A549 (cell line): ENCODE measurements around the gene PRDM9. TPM values are rescaled to one million over a fixed set of nuclear protein-coding genes. Genes with fewer than 3 reads are reported as not detected.
"Not testable (repeated sequence)": the region's sequence is repeated elsewhere in the genome, so short reads cannot be mapped to it uniquely, and the experiment has no call there.

ENCODE experiments used
- ATAC-seq, 2 experiments: fragments of 200-7000 bp in 1 of 2; fragments of >200 bp in 1 of 2; cut with Nextera tagmentation in 1 of 2; cut with Tn5 transposase in 1 of 2; 3 replicates each; pipeline versions ENCODE4 v1.8.0 to v1.9.1; 2018 to 2020; ENCODE audit warnings: mild to moderate bottlenecking in 1 of 2, moderate library complexity in 1 of 2
- CTCF ChIA-PET: fragments of 300-600 bp; sonication (Branson Sonifier 250); formaldehyde crosslinking; extraction: SDS; loops from one replicate; lab custom pipeline; 2021; ENCODE audit warnings: antibody characterized with exemption, inconsistent platforms; lab: Yijun Ruan, JAX
- POLR2A ChIA-PET: fragments of 350-600 bp; formaldehyde crosslinking; extraction: SDS; loops from one replicate; lab custom pipeline; 2021; ENCODE audit warnings: antibody characterized with exemption, inconsistent platforms; lab: Yijun Ruan, JAX
- DNase-seq, 2 experiments: peaks; one replicate each; pipeline versions ENCODE4 v3.0.0 to v3.0.0-alpha.2; 2011 to 2016; ENCODE audit warnings: low read depth in 1 of 2, low spot score in 1 of 2
- FAIRE-seq: peaks from 2 replicates; lab custom pipeline; 2011; peaks lifted over from hg19 to GRCh38; lab: Jason Lieb, UNC
- H3K27ac ChIP-seq, 2 experiments: fragments of >200 bp; sonication (Bioruptor Twin); formaldehyde crosslinking; 3 replicates each; pipeline ENCODE4 v1.5.1; 2016 to 2017
- H3K4me1 ChIP-seq: fragments of >200 bp; sonication (Bioruptor Twin); formaldehyde crosslinking; 3 replicates; pipeline ENCODE4 v1.6.1; 2016
- H3K4me2 ChIP-seq: fragments of >200 bp; sonication (Bioruptor Twin); formaldehyde crosslinking; 3 replicates; pipeline ENCODE4 v1.6.1; 2016
- H3K4me3 ChIP-seq: fragments of >200 bp; sonication (Bioruptor Twin); formaldehyde crosslinking; 3 replicates; pipeline ENCODE4 v1.5.1; 2016
- H3K9me3 ChIP-seq: fragments of >200 bp; sonication (Bioruptor Twin); formaldehyde crosslinking; 3 replicates; pipeline ENCODE4 v1.6.1; 2016
- BCL3 ChIP-seq: fragments of >200 bp; sonication (Bioruptor Twin); formaldehyde crosslinking; IDR thresholded peaks from 3 replicates; pipeline ENCODE4 v1.6.1; 2016
- CHD4 ChIP-seq: fragments of 200-600 bp; sonication (generic); IDR thresholded peaks from 2 replicates; pipeline ENCODE4 v1.6.1; 2016; ENCODE audit warnings: antibody characterized with exemption, mild to moderate bottlenecking, borderline replicate concordance
- EHF ChIP-seq: fragments of 250-450 bp; sonication (Bioruptor Pico); IDR thresholded peaks from 2 replicates; pipeline ENCODE4 v1.5.0; 2020; ENCODE audit warnings: mild to moderate bottlenecking
- EHMT2 ChIP-seq: fragments of 200-600 bp; sonication (generic); IDR thresholded peaks from 2 replicates; pipeline ENCODE4 v1.6.1; 2016; ENCODE audit warnings: antibody characterized with exemption, low read depth, mild to moderate bottlenecking, moderate library complexity
- EP300 ChIP-seq, 2 experiments: fragments of >200 bp; sonication (Bioruptor Twin); formaldehyde crosslinking; IDR thresholded peaks; 2 replicates in 1 of 2; 3 replicates in 1 of 2; pipeline ENCODE4 v1.6.1; 2016 to 2017
- FOSL2 ChIP-seq, 2 experiments: fragments of 450-650 bp in 1 of 2; fragments of >200 bp in 1 of 2; sonication (Bioruptor Twin) in 1 of 2; formaldehyde crosslinking; IDR thresholded peaks; 2 replicates each; pipeline versions ENCODE4 v1.5.0 to v1.6.1; 2016 to 2020; ENCODE audit warnings: mild to moderate bottlenecking in 1 of 2, moderate library complexity in 1 of 2
- HES2 ChIP-seq: fragments of >200 bp; sonication (Bioruptor Twin); formaldehyde crosslinking; IDR thresholded peaks from 2 replicates; pipeline ENCODE4 v1.6.1; 2016
- HEYL ChIP-seq: fragments of 250-450 bp; sonication (Bioruptor Pico); IDR thresholded peaks from 2 replicates; pipeline ENCODE4 v1.8.0; 2021; ENCODE audit warnings: mild to moderate bottlenecking, moderate library complexity
- HOXB13 ChIP-seq: fragments of 250-450 bp; sonication (Bioruptor Pico); IDR thresholded peaks from 2 replicates; pipeline ENCODE4 v1.5.0; 2020; ENCODE audit warnings: low read depth, mild to moderate bottlenecking, moderate library complexity
- HOXB5 ChIP-seq: fragments of 250-450 bp; sonication (Bioruptor Pico); IDR thresholded peaks from 2 replicates; pipeline ENCODE4 v1.5.0; 2020; ENCODE audit warnings: mild to moderate bottlenecking, moderate library complexity
- JUN ChIP-seq, 2 experiments: fragments of >200 bp; sonication (Bioruptor Twin); formaldehyde crosslinking; IDR thresholded peaks; 2 replicates in 1 of 2; 3 replicates in 1 of 2; pipeline ENCODE4 v1.6.1; 2016 to 2017
- MAX ChIP-seq: IDR thresholded peaks from 2 replicates; pipeline ENCODE4 v1.6.1; 2012
- PHF8 ChIP-seq: fragments of 200-600 bp; sonication (generic); IDR thresholded peaks from 2 replicates; pipeline ENCODE4 v1.6.1; 2016; ENCODE audit warnings: low read depth, mild to moderate bottlenecking, antibody characterized with exemption, moderate library complexity, borderline replicate concordance
- RAD21 ChIP-seq, 2 experiments: fragments of >200 bp in 1 of 2; sonication (Bioruptor Twin) in 1 of 2; formaldehyde crosslinking in 1 of 2; IDR thresholded peaks in 1 of 2; conservative IDR thresholded peaks in 1 of 2; 2 replicates in 1 of 2; 3 replicates in 1 of 2; pipeline ENCODE4 v1.6.1; 2012 to 2018; ENCODE audit warnings: inconsistent platforms in 1 of 2
- RARB ChIP-seq: fragments of 250-450 bp; sonication (Bioruptor Pico); IDR thresholded peaks from 2 replicates; pipeline ENCODE4 v1.8.0; 2021; ENCODE audit warnings: mild to moderate bottlenecking, moderate library complexity
- RFX5 ChIP-seq: fragments of 450-650 bp; IDR thresholded peaks from 2 replicates; pipeline ENCODE4 v1.7.1; 2014; ENCODE audit warnings: antibody characterized with exemption, mild to moderate bottlenecking, moderate library complexity
- SMC3 ChIP-seq: fragments of >200 bp; sonication (Bioruptor Twin); formaldehyde crosslinking; IDR thresholded peaks from 3 replicates; pipeline ENCODE4 v1.6.1; 2018; ENCODE audit warnings: inconsistent platforms
- TFCP2L1 ChIP-seq: fragments of 250-450 bp; sonication (Bioruptor Pico); IDR thresholded peaks from 2 replicates; pipeline ENCODE4 v1.5.0; 2021; ENCODE audit warnings: mild to moderate bottlenecking
- ZFP36 ChIP-seq: fragments of 450-650 bp; IDR thresholded peaks from 2 replicates; pipeline ENCODE4 v1.6.1; 2014; ENCODE audit warnings: borderline replicate concordance; ENCODE audit not compliant: partially characterized antibody
- ZSCAN20 ChIP-seq: fragments of 250-450 bp; sonication (Bioruptor Pico); IDR thresholded peaks from 2 replicates; pipeline ENCODE4 v1.8.0; 2022; ENCODE audit warnings: mild to moderate bottlenecking, moderate library complexity
- WGBS: methylation state at CpG from one replicate; pipeline ENCODE4 v1.1.6; 2017; ENCODE audit errors: missing lambda C conversion rate; 5-methylcytosine and 5-hydroxymethylcytosine counted together
- polyA plus RNA-seq, 4 experiments: library from polyadenylated mRNA; depleted of rRNA in 3 of 4; stranded (reverse); fragments of >200 nt; fragmentation: RNase III in 1 of 4; extraction: RNeasy Plus Mini Kit Qiagen cat#74134 plus additional on column Dnase treatment in 1 of 4; gene quantifications; 2 replicates in 3 of 4; 3 replicates in 1 of 4; pipeline ENCODE4 v1.2.3, GENCODE V29; 2011 to 2017
- TF ChIP-seq, protein P1 (sequence below): fragments of >200 bp; sonication (Bioruptor Twin); formaldehyde crosslinking; IDR thresholded peaks from 3 replicates; pipeline ENCODE4 v1.5.1; 2016
- TF ChIP-seq, protein P2 (sequence below): IDR thresholded peaks from 2 replicates; pipeline ENCODE4 v1.6.1; 2012; ENCODE audit warnings: low read depth, borderline replicate concordance

PRDM9 gene
- polyA plus RNA-seq, 2 of the 4 experiments (the other 2 are of a cell fraction), result not detected

GRCh38 chr5:23506329-23507236, 826 bp upstream of the PRDM9 start:
- ATAC-seq (peak; percentile 88 to 90), FAIRE-seq (no peak), DNase-seq (peak; percentile 14 to 74)
- WGBS, result 17% methylated on average over 14 of the region's 23 CpGs
- H3K4me3 ChIP-seq, result peak overlapping the region; percentile 41
- ChIA-PET POLR2A (interaction anchor here (0.6 to 1.5 kb wide), 2 partner anchors 155 to 297 kb away, joined by 4 to 5 read pairs; no protein-coding TSS in a partner anchor), CTCF (interaction anchor here (0.6 to 1.7 kb wide), 5 partner anchors 154 to 1779 kb away, joined by 3 to 7 read pairs (median 3); no protein-coding TSS in a partner anchor)
- H3K27ac ChIP-seq, result peak overlapping the region; percentile 69 to 81
- H3K4me1 ChIP-seq, result no peaks in the 10 kb centered on the region
- H3K9me3 ChIP-seq, result no peaks in the 10 kb centered on the region
- peak overlapping the region; percentile 69 for H3K4me2 ChIP-seq
- TF ChIP-seq, protein P1, sequence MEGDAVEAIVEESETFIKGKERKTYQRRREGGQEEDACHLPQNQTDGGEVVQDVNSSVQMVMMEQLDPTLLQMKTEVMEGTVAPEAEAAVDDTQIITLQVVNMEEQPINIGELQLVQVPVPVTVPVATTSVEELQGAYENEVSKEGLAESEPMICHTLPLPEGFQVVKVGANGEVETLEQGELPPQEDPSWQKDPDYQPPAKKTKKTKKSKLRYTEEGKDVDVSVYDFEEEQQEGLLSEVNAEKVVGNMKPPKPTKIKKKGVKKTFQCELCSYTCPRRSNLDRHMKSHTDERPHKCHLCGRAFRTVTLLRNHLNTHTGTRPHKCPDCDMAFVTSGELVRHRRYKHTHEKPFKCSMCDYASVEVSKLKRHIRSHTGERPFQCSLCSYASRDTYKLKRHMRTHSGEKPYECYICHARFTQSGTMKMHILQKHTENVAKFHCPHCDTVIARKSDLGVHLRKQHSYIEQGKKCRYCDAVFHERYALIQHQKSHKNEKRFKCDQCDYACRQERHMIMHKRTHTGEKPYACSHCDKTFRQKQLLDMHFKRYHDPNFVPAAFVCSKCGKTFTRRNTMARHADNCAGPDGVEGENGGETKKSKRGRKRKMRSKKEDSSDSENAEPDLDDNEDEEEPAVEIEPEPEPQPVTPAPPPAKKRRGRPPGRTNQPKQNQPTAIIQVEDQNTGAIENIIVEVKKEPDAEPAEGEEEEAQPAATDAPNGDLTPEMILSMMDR, result peak; percentile 30; the same call in 2 of the 3 replicates
- peak; percentile 38; the same call in 1 of the 3 replicates for TF ChIP-seq SMC3
- no peak for TF ChIP-seq HOXB5
- TF ChIP-seq RAD21 (conservative IDR thresholded peaks at IDR 0.05 in 1 of 2, IDR thresholded peaks at IDR 0.05 in 1 of 2), result peak; percentile 54 to 56

GRCh38 chr5:23510434-23510833, 3.0 kb downstream of the PRDM9 start:
- POLR2A ChIA-PET, H3K4me2 ChIP-seq, H3K27ac ChIP-seq, H3K4me1 ChIP-seq, FAIRE-seq, H3K9me3 ChIP-seq, ATAC-seq, H3K4me3 ChIP-seq, DNase-seq: not testable (repeated sequence)
- CTCF ChIA-PET, result interaction anchor here (0.7 kb wide), 1 partner anchor 524 kb away, joined by 3 read pairs; no protein-coding TSS in a partner anchor
- WGBS, result 45% methylated on average over 4 of the region's 5 CpGs

- no peak overlapping the region for H3K27ac ChIP-seq
- TF ChIP-seq PHF8, result no peak
- TF ChIP-seq RARB, result no peak
- TF ChIP-seq FOSL2 (IDR thresholded peaks at IDR 0.05), result no peak
- no peak for TF ChIP-seq FOSL2 (CRISPR knock-in tag; IDR thresholded peaks at IDR 0.05)
- no peak for TF ChIP-seq RFX5
- TF ChIP-seq, all 56 proteins: peak for 0
- H3K4me1 ChIP-seq, result no peaks in the 10 kb centered on the region
- WGBS, result 54% methylated on average over 4 of the region's 4 CpGs
- POLR2A ChIA-PET, result no interaction called here
- H3K4me3 ChIP-seq, result no peak overlapping the region
- H3K9me3 ChIP-seq, result no peaks in the 10 kb centered on the region
- CTCF ChIA-PET, result interaction anchor here (0.5 kb wide), 1 partner anchor 278 kb away, joined by 3 read pairs; no protein-coding TSS in a partner anchor
- no peak for FAIRE-seq
- no peak overlapping the region for H3K4me2 ChIP-seq
- ATAC-seq, result no peak
- DNase-seq, result no peak
These were observed 15.1 kb downstream of the PRDM9 start for GRCh38 chr5:23522553-23522952.

DNA sequence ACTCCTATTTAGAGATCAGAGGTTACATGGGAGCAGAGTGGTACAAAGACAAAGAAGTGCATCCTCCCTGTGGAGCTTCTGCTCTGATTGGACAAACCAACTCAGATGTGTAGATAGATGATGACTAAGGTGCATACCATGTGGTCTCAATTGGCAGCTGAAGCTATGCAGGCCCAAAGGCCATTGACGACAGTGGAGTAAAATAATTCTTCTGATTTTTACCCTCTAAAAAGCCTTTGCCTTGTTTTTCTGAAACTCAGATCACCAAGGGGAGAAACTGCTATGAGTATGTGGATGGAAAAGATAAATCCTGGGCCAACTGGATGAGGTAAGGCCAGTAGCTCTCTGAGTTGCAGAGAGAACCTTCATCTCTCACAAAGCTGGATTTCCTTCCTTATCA, 15.6 kb downstream of the PRDM9 start:
- Histone ChIP-seq H3K4me3 (no peak overlapping the region), H3K9me3 (no peaks in the 10 kb centered on the region), H3K27ac (no peak overlapping the region), H3K4me2 (no peak overlapping the region)
- ChIA-PET CTCF (interaction anchor here (0.5 kb wide), 1 partner anchor 278 kb away, joined by 3 read pairs; no protein-coding TSS in a partner anchor), POLR2A (no interaction called here)
- ATAC-seq, result no peak
- TF ChIP-seq ZSCAN20 (CRISPR knock-in tag) (no peak), HEYL (CRISPR knock-in tag) (no peak), HES2 (no peak), CHD4 (no peak), EP300 (IDR thresholded peaks at IDR 0.05) (no peak), EHMT2 (no peak), BCL3 (no peak), TFCP2L1 (CRISPR knock-in tag) (no peak), EHF (CRISPR knock-in tag) (no peak), ZFP36 (no peak), HOXB13 (CRISPR knock-in tag) (no peak), MAX (no peak), JUN (IDR thresholded peaks at IDR 0.05) (no peak), FOSL2 (IDR thresholded peaks at IDR 0.05) (no peak), FOSL2 (CRISPR knock-in tag; IDR thresholded peaks at IDR 0.05) (no peak)
- TF ChIP-seq, protein P2, sequence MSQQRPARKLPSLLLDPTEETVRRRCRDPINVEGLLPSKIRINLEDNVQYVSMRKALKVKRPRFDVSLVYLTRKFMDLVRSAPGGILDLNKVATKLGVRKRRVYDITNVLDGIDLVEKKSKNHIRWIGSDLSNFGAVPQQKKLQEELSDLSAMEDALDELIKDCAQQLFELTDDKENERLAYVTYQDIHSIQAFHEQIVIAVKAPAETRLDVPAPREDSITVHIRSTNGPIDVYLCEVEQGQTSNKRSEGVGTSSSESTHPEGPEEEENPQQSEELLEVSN, result no peak
- TF ChIP-seq, all 56 proteins: peak for 0
- no peaks in the 10 kb centered on the region for H3K4me1 ChIP-seq
- 54% methylated on average over 1 of the region's 1 CpG for WGBS
- DNase-seq, result no peak
- peak; percentile 32 for FAIRE-seq
